GM18517 (cell line): ENCODE results near the gene TICAM2.

Source experiments
- ATAC-seq: cut with Tn5 transposase; IDR thresholded peaks from one replicate; pipeline ENCODE4 v1.9.1; 2021; ENCODE audit warnings: mild to moderate bottlenecking, moderate library complexity; ENCODE audit not compliant: unreplicated experiment

TICAM2 gene

GRCh38 chr5:115541611-115542010, 60.7 kb downstream of the TICAM2 start:
- ATAC-seq = no peak

GRCh38 chr5:115535479-115536035, 66.7 kb downstream of the TICAM2 start:
- ATAC-seq = no peak

GRCh38 chr5:115532517-115532916, 69.8 kb downstream of the TICAM2 start:
- no peak for ATAC-seq

DNA sequence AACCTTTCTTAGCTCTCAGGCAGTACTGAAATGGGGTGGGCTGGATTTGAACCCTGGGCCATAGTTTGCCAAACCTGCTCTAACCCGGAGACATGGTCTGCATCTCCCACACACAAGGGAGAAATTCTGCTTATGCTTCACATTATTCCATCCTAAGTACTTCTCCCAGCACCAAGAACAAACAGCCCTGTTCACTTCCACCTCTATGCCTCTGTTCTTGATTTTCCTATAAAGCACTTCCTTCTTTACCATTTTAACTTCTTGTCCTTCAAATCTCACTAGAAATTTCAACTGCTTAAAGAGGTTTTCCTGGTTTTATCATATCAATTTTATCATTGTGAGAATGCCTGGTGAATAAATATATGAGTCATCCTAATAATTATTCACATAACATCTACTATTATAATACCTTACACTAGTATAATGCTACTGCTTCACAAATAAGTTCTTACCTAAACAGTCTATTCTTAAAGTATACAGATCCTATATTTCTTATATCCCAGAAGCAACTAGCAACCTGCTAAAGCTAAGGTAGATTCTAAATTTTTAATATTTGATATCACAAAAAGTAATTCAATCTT, 70.4 kb downstream of the TICAM2 start:
- ATAC-seq = no peak

- no peak for ATAC-seq
Observed at GRCh38 chr5:115531380-115531779, 70.9 kb downstream of the TICAM2 start.

- no peak for ATAC-seq
Observed at GRCh38 chr5:115530426-115530825, 71.9 kb downstream of the TICAM2 start.
